GM18873 (cell line): ENCODE results near the gene THSD4.

Experiments
- ATAC-seq: cut with Tn5 transposase; IDR thresholded peaks from one replicate; pipeline ENCODE4 v1.9.1; 2021; ENCODE audit warnings: mild to moderate bottlenecking, moderate library complexity, moderate number of reproducible peaks; ENCODE audit not compliant: unreplicated experiment, low FRiP score

THSD4 gene

GRCh38 chr15:71779073-71779797, 664.0 kb downstream of the THSD4 start:
- ATAC-seq: no peak

GRCh38 chr15:71780115-71780976, 665.1 kb downstream of the THSD4 start:
- ATAC-seq: no peak

- no peak for ATAC-seq
These were observed 666.1 kb downstream of the THSD4 start for GRCh38 chr15:71781179-71781964.

GRCh38 chr15:71781965-71782265, 666.6 kb downstream of the THSD4 start:
- no peak for ATAC-seq

- ATAC-seq: no peak
These were observed 667.3 kb downstream of the THSD4 start for GRCh38 chr15:71782422-71783165.

- ATAC-seq: no peak
These were observed 669.4 kb downstream of the THSD4 start for GRCh38 chr15:71784719-71785118.

GRCh38 chr15:71785996-71786395, 670.7 kb downstream of the THSD4 start:
- no peak for ATAC-seq

GRCh38 chr15:71786673-71787072, 671.4 kb downstream of the THSD4 start:
- ATAC-seq: no peak

- no peak for ATAC-seq
These were observed 673.6 kb downstream of the THSD4 start for GRCh38 chr15:71788646-71789579.

GRCh38 chr15:71789616-71790015, 674.3 kb downstream of the THSD4 start:
- ATAC-seq: no peak

- no peak for ATAC-seq
These were observed 674.8 kb downstream of the THSD4 start for GRCh38 chr15:71790081-71790480.

GRCh38 chr15:71791975-71792374, 676.7 kb downstream of the THSD4 start:
- no peak for ATAC-seq

- ATAC-seq: no peak
These were observed 677.2 kb downstream of the THSD4 start for GRCh38 chr15:71792521-71792920.

GRCh38 chr15:71798641-71799040, 683.4 kb downstream of the THSD4 start:
- ATAC-seq: no peak

- ATAC-seq: no peak
These were observed 684.9 kb downstream of the THSD4 start for GRCh38 chr15:71800190-71800589.

- ATAC-seq: no peak
These were observed 685.8 kb downstream of the THSD4 start for GRCh38 chr15:71800835-71801745.

- ATAC-seq: no peak
These were observed 686.8 kb downstream of the THSD4 start for GRCh38 chr15:71801935-71802655.

- no peak for ATAC-seq
These were observed 687.5 kb downstream of the THSD4 start for GRCh38 chr15:71802770-71803169.
